ENCODE data around the gene OXLD1. TPM values are rescaled to one million over a fixed set of nuclear protein-coding genes. Genes with fewer than 3 reads are reported as not detected.
A peak's percentile ranks its signal among the peaks of the same experiment; 100 is the strongest.

Gene OXLD1
- total and polyA plus RNA-seq, 4 donors = 8.9 to 77.7 (median 48.2) TPM

GRCh38 chr17:81635973-81636504 lies 30.4 kb downstream of the OXLD1 start:
- Histone ChIP-seq H3K27ac (ENCODE audit: low read depth in 1 of 2, low read length in 1 of 2) (peak overlapping the region; percentile 89 to 96), H3K9ac (ENCODE audit: insufficient read depth in 1 of 2, low read length in 2 of 2) (peak overlapping the region; percentile 73 to 88), H3K36me3 (ENCODE audit: control insufficient read depth in 4 of 4, insufficient read depth in 4 of 4, low read length in 4 of 4) (peaks cover 0 to 3% (median 1%) of the 10 kb centered on the region in 4 donors), H3K4me3 (peak overlapping the region; percentile 86), H3K4me1 (ENCODE audit: control insufficient read depth in 5 of 5, insufficient read depth in 5 of 5, low read length in 5 of 5) (peaks cover 0 to 14% (median 8%) of the 10 kb centered on the region in 5 donors), H3K27me3 (ENCODE audit: control insufficient read depth in 3 of 3, insufficient read depth in 3 of 3, low read length in 2 of 3) (no peaks in the 10 kb centered on the region), H3K9me3 (ENCODE audit: control insufficient read depth in 4 of 4, insufficient read depth in 3 of 4, low read length in 3 of 4) (no peaks in the 10 kb centered on the region)
- WGBS, 2 donors = 33 to 47% methylated on average over 18 of the region's 18 CpGs
- ATAC-seq (ENCODE audit: insufficient read depth, low FRiP score) (peak; percentile 49), DNase-seq (no peak)
- TF ChIP-seq CTCF (IDR thresholded peaks at IDR 0.05; ENCODE audit: control extremely low read depth, extremely low read depth) = no peak

- no peak for DNase-seq
- H3K27ac ChIP-seq (ENCODE audit: low read depth in 1 of 2, low read length in 1 of 2) = no peak overlapping the region
Measured at GRCh38 chr17:81635431-81635830, 31.0 kb downstream of the OXLD1 start.

GRCh38 chr17:81631482-81631881 lies 34.9 kb downstream of the OXLD1 start:
- Histone ChIP-seq H3K9ac (ENCODE audit: insufficient read depth in 1 of 2, low read length in 2 of 2) (no peak overlapping the region), H3K4me1 (ENCODE audit: control insufficient read depth in 5 of 5, insufficient read depth in 5 of 5, low read length in 5 of 5) (peaks cover 0 to 13% (median 8%) of the 10 kb centered on the region in 5 donors), H3K36me3 (ENCODE audit: control insufficient read depth in 4 of 4, insufficient read depth in 4 of 4, low read length in 4 of 4) (peaks cover 7 to 21% (median 13%) of the 10 kb centered on the region in 4 donors), H3K9me3 (ENCODE audit: control insufficient read depth in 4 of 4, insufficient read depth in 3 of 4, low read length in 3 of 4) (no peaks in the 10 kb centered on the region), H3K4me3 (no peak overlapping the region), H3K27ac (ENCODE audit: low read depth in 1 of 2, low read length in 1 of 2) (no peak overlapping the region), H3K27me3 (ENCODE audit: control insufficient read depth in 3 of 3, insufficient read depth in 3 of 3, low read length in 2 of 3) (no peaks in the 10 kb centered on the region)
- ATAC-seq (ENCODE audit: insufficient read depth, low FRiP score) (no peak), DNase-seq (no peak)
- WGBS, 2 donors = 64 to 80% methylated on average over 7 of the region's 7 CpGs
- TF ChIP-seq CTCF (IDR thresholded peaks at IDR 0.05; ENCODE audit: control extremely low read depth, extremely low read depth) = no peak

More at GRCh38 chr17:81635431-81635830, 31.0 kb downstream of the OXLD1 start:
- no peaks in the 10 kb centered on the region for H3K27me3 ChIP-seq (ENCODE audit: control insufficient read depth in 3 of 3, insufficient read depth in 3 of 3, low read length in 2 of 3)
- 90 to 94% methylated on average over 5 of the region's 5 CpGs for WGBS, 2 donors
- no peaks in the 10 kb centered on the region for H3K9me3 ChIP-seq (ENCODE audit: control insufficient read depth in 4 of 4, insufficient read depth in 3 of 4, low read length in 3 of 4)
- H3K36me3 ChIP-seq (ENCODE audit: control insufficient read depth in 4 of 4, insufficient read depth in 4 of 4, low read length in 4 of 4) = peaks cover 0 to 3% (median 1%) of the 10 kb centered on the region in 4 donors
- no peak for ATAC-seq (ENCODE audit: insufficient read depth, low FRiP score)
- H3K4me3 ChIP-seq = no peak overlapping the region
- peaks cover 0 to 14% (median 8%) of the 10 kb centered on the region in 5 donors for H3K4me1 ChIP-seq (ENCODE audit: control insufficient read depth in 5 of 5, insufficient read depth in 5 of 5, low read length in 5 of 5)
- TF ChIP-seq CTCF (IDR thresholded peaks at IDR 0.05; ENCODE audit: control extremely low read depth, extremely low read depth) = no peak
- H3K9ac ChIP-seq (ENCODE audit: insufficient read depth in 1 of 2, low read length in 2 of 2) = peak overlapping the region; percentile 28 to 37

- WGBS, 2 donors = 88 to 89% methylated on average over 8 of the region's 8 CpGs
- Histone ChIP-seq H3K27me3 (ENCODE audit: control insufficient read depth in 3 of 3, insufficient read depth in 3 of 3, low read length in 2 of 3) (no peaks in the 10 kb centered on the region), H3K27ac (ENCODE audit: low read depth in 1 of 2, low read length in 1 of 2) (no peak overlapping the region), H3K36me3 (ENCODE audit: control insufficient read depth in 4 of 4, insufficient read depth in 4 of 4, low read length in 4 of 4) (peaks cover 16 to 25% (median 21%) of the 10 kb centered on the region in 4 donors), H3K4me1 (ENCODE audit: control insufficient read depth in 5 of 5, insufficient read depth in 5 of 5, low read length in 5 of 5) (peaks cover 0 to 6% (median 0%) of the 10 kb centered on the region in 5 donors), H3K4me3 (no peak overlapping the region), H3K9ac (ENCODE audit: insufficient read depth in 1 of 2, low read length in 2 of 2) (no peak overlapping the region), H3K9me3 (ENCODE audit: control insufficient read depth in 4 of 4, insufficient read depth in 3 of 4, low read length in 3 of 4) (no peaks in the 10 kb centered on the region)
- no peak for TF ChIP-seq CTCF (IDR thresholded peaks at IDR 0.05; ENCODE audit: control extremely low read depth, extremely low read depth)
- DNase-seq (no peak), ATAC-seq (ENCODE audit: insufficient read depth, low FRiP score) (no peak)
Measured at GRCh38 chr17:81630274-81630673, 36.1 kb downstream of the OXLD1 start.

All from lung (tissue), 12 donors.